ENCODE measurements around the gene MRPL16. TPM values are rescaled to one million over a fixed set of nuclear protein-coding genes. Genes with fewer than 3 reads are reported as not detected.

Gene MRPL16
- total RNA-seq, 2 experiments from 2014 or later, result 22.8 to 24.6 TPM

DNA sequence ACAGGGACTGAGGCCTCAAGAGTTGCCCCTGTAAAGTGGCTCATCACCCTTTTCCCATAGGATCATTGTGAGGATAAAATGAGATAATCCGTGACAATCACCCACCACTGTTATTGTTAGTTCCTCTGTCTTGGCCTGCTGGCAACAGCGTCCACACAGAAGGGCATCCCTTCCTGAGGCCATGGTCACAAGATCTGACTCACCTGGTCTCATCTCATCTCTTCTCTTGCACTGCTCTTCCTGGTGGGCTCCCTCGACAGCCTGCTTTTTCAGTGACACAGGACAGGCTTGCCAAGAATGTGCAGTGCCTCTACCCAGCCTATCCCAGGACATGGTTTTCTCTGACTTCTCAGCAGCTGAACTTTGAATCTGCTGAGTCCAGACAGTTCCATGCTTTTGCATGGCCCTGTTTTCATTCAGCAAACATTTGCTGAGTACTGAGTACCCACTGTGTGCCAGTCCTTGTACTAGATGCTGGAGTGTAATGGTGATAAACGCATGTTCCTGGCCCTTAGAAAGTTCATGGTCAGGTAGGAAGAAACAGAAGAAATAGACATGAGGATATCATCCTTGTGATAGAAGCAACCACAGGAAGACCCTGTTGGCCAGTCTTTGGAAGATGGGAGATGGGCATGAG, 52.1 kb downstream of the MRPL16 start:
- intact Hi-C loops (cut with DNase I, micrococcal nuclease), result loop anchor here in 1 of 2 experiments (5.0 kb wide), 3 partner anchors 86 to 211 kb away; no protein-coding TSS in a partner anchor
- no peak overlapping the region for H3K27ac Mint-ChIP-seq

DNA sequence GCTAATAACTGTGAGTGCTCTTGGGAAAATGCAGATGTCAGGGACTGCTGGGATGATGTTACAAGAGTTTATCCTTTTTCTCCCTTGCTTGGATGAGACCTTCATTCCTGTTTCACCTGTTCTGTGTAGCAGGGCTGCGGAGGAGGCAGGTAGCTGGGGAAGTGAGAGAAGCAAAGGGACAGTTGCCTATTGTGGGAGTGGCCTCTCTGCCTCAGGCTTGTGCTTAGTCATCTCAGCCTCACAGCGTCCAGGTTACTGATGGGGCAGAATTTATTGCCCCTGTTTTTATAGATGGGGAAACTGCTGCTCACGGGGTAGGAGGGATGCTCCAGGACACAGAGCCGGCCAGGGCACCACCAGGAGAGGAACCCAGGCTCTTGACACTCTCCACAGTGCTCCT, 53.7 kb downstream of the MRPL16 start:
- CTCF ChIA-PET, result interaction anchor here (0.6 to 4.1 kb wide), 3 partner anchors 44 to 91 kb away, joined by 3 to 50 read pairs (median 37); partner anchors contain the start of gene MRPL16
- ATAC-seq (ENCODE audit: poor library complexity) (no peak), DNase-seq (peak in 3 of 14 experiments; percentile 9 to 31 (median 21))
- peaks cover 3% of the 10 kb centered on the region for H3K36me3 ChIP-seq (ENCODE audit: insufficient read depth, low read length)
- Mint-ChIP-seq H3K4me1 (ENCODE audit: low read depth) (peaks cover 26% of the 10 kb centered on the region), H3K36me3 (ENCODE audit: low read depth) (peaks cover 3% of the 10 kb centered on the region), H3K27me3 (peaks cover under 1% of the 10 kb centered on the region), H3K9me3 (no peaks in the 10 kb centered on the region), H3K27ac (no peak overlapping the region), H3K4me3 (peak overlapping the region; percentile 90)
- no peak overlapping the region for H3K4me3 ChIP-seq (ENCODE audit: low read length)
- POLR2A ChIA-PET, result interaction anchor here (1.5 to 3.2 kb wide), 2 partner anchors 16 to 18 kb away, joined by 5 to 21 read pairs; no protein-coding TSS in a partner anchor
- H3K9me3 ChIP-seq (ENCODE audit: control insufficient read depth in 1 of 2, insufficient read depth in 1 of 2, low read length in 2 of 2), result no peaks in the 10 kb centered on the region
- peaks cover 0 to 4% of the 10 kb centered on the region in 2 experiments for H3K27me3 ChIP-seq (ENCODE audit: control insufficient read depth in 1 of 2, insufficient read depth in 2 of 2, low read length in 2 of 2)
- H3K4me1 ChIP-seq (ENCODE audit: insufficient read depth, low read length), result peaks cover 28% of the 10 kb centered on the region
- intact Hi-C loops (cut with DNase I, micrococcal nuclease), result loop anchor here in 1 of 2 experiments (5.0 kb wide), 3 partner anchors 85 to 210 kb away; no protein-coding TSS in a partner anchor
- H3K27ac ChIP-seq (ENCODE audit: low read depth in 1 of 2, low read length in 2 of 2), result no peak overlapping the region
- TF ChIP-seq, protein P1, sequence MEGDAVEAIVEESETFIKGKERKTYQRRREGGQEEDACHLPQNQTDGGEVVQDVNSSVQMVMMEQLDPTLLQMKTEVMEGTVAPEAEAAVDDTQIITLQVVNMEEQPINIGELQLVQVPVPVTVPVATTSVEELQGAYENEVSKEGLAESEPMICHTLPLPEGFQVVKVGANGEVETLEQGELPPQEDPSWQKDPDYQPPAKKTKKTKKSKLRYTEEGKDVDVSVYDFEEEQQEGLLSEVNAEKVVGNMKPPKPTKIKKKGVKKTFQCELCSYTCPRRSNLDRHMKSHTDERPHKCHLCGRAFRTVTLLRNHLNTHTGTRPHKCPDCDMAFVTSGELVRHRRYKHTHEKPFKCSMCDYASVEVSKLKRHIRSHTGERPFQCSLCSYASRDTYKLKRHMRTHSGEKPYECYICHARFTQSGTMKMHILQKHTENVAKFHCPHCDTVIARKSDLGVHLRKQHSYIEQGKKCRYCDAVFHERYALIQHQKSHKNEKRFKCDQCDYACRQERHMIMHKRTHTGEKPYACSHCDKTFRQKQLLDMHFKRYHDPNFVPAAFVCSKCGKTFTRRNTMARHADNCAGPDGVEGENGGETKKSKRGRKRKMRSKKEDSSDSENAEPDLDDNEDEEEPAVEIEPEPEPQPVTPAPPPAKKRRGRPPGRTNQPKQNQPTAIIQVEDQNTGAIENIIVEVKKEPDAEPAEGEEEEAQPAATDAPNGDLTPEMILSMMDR (IDR thresholded peaks at IDR 0.05), result no peak

More for the DNA sequence above, 52.1 kb downstream of the MRPL16 start:
- ChIA-PET CTCF (no interaction called here), POLR2A (no interaction called here)
- H3K4me1 Mint-ChIP-seq (ENCODE audit: low read depth), result peaks cover 26% of the 10 kb centered on the region
- peaks cover 28% of the 10 kb centered on the region for H3K4me1 ChIP-seq (ENCODE audit: insufficient read depth, low read length)
- TF ChIP-seq, protein P1 (IDR thresholded peaks at IDR 0.05), result no peak
- no peaks in the 10 kb centered on the region for H3K9me3 Mint-ChIP-seq
- ATAC-seq (ENCODE audit: poor library complexity), result no peak
- H3K36me3 ChIP-seq (ENCODE audit: insufficient read depth, low read length), result peaks cover 3% of the 10 kb centered on the region
- H3K4me3 ChIP-seq (ENCODE audit: low read length), result no peak overlapping the region
- no peaks in the 10 kb centered on the region for H3K27me3 Mint-ChIP-seq
- H3K9me3 ChIP-seq (ENCODE audit: control insufficient read depth in 1 of 2, insufficient read depth in 1 of 2, low read length in 2 of 2), result no peaks in the 10 kb centered on the region
- peaks cover 0 to 4% of the 10 kb centered on the region in 2 experiments for H3K27me3 ChIP-seq (ENCODE audit: control insufficient read depth in 1 of 2, insufficient read depth in 2 of 2, low read length in 2 of 2)
- DNase-seq, result no peak
- no peak overlapping the region for H3K4me3 Mint-ChIP-seq
- peaks cover 3% of the 10 kb centered on the region for H3K36me3 Mint-ChIP-seq (ENCODE audit: low read depth)
- H3K27ac ChIP-seq (ENCODE audit: low read depth in 1 of 2, low read length in 2 of 2), result no peak overlapping the region

DNA sequence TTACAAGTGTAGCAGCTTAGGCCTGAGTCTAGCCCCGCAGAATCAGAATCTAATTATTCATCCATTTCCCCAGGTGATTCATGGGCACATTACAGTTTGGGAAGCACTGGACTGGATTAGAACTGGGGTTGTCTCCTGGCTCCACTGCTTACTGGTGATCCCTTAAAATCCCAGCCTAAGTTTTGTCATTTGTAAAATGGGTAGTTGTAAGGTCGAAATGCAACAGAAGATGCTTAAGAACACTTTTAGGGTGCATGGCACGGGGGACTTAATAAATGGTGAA, 54.1 kb downstream of the MRPL16 start:
- peaks cover 0 to 4% of the 10 kb centered on the region in 2 experiments for H3K27me3 ChIP-seq (ENCODE audit: control insufficient read depth in 1 of 2, insufficient read depth in 2 of 2, low read length in 2 of 2)
- intact Hi-C loops (cut with DNase I, micrococcal nuclease), result loop anchor here in 1 of 2 experiments (5.0 kb wide), 3 partner anchors 84 to 209 kb away; no protein-coding TSS in a partner anchor
- H3K4me3 ChIP-seq (ENCODE audit: low read length), result no peak overlapping the region
- Mint-ChIP-seq H3K4me3 (peak overlapping the region; percentile 90), H3K9me3 (no peaks in the 10 kb centered on the region), H3K27ac (peak overlapping the region; percentile 3), H3K36me3 (ENCODE audit: low read depth) (peaks cover 3% of the 10 kb centered on the region), H3K4me1 (ENCODE audit: low read depth) (peaks cover 26% of the 10 kb centered on the region), H3K27me3 (peaks cover 4% of the 10 kb centered on the region)
- peaks cover 3% of the 10 kb centered on the region for H3K36me3 ChIP-seq (ENCODE audit: insufficient read depth, low read length)
- ChIA-PET CTCF (interaction anchor here (0.6 to 4.1 kb wide), 3 partner anchors 45 to 91 kb away, joined by 3 to 50 read pairs (median 37); partner anchors contain the start of gene MRPL16), POLR2A (interaction anchor here (0.9 to 3.2 kb wide), 6 partner anchors 11 to 87 kb away, joined by 3 to 21 read pairs (median 11); partner anchors contain the start of genes MRPL16 and PATL1)
- TF ChIP-seq, protein P1 (IDR thresholded peaks at IDR 0.05), result no peak
- peaks cover 28% of the 10 kb centered on the region for H3K4me1 ChIP-seq (ENCODE audit: insufficient read depth, low read length)
- DNase-seq (peak in 1 of 14 experiments; percentile 21), ATAC-seq (ENCODE audit: poor library complexity) (no peak)
- H3K9me3 ChIP-seq (ENCODE audit: control insufficient read depth in 1 of 2, insufficient read depth in 1 of 2, low read length in 2 of 2), result no peaks in the 10 kb centered on the region
- no peak overlapping the region for H3K27ac ChIP-seq (ENCODE audit: low read depth in 1 of 2, low read length in 2 of 2)

Other genes with a start within 250 kb of the MRPL16 start
- 10 to 100 TPM; 54.9 to 58.2 TPM for gene OSBP, start 195.0 kb downstream of the MRPL16 start, total RNA-seq
- gene PATL1, start 141.7 kb downstream of the MRPL16 start, total RNA-seq, result 10 to 100 TPM; 51.8 to 55.2 TPM
- gene OR10V1, start 96.9 kb downstream of the MRPL16 start, total RNA-seq, result not detected
- gene STX3, start 55.4 kb downstream of the MRPL16 start, total RNA-seq, result 1 to 10 TPM; 4.6 to 6.4 TPM
- gene CBLIF, start 34.7 kb upstream of the MRPL16 start, total RNA-seq, result not detected
- gene TCN1, start 55.7 kb upstream of the MRPL16 start, total RNA-seq, result not detected
- gene OOSP3, start 68.0 kb upstream of the MRPL16 start, total RNA-seq, result not detected
- not detected for gene OOSP1, start 127.7 kb upstream of the MRPL16 start, total RNA-seq
- gene OOSP4A, start 153.3 kb upstream of the MRPL16 start, total RNA-seq, result not detected
- not detected for gene OOSP4B, start 206.4 kb upstream of the MRPL16 start, total RNA-seq
- gene OOSP2, start 229.6 kb upstream of the MRPL16 start, total RNA-seq, result not detected
- gene MS4A3, start 245.9 kb upstream of the MRPL16 start, total RNA-seq, result not detected